ENCODE data around the gene TMPRSS13. TPM values are rescaled to one million over a fixed set of nuclear protein-coding genes. Genes with fewer than 3 reads are reported as not detected.

TMPRSS13 gene
- total and polyA plus RNA-seq, 2 experiments from 2014 or later, result not detected

DNA sequence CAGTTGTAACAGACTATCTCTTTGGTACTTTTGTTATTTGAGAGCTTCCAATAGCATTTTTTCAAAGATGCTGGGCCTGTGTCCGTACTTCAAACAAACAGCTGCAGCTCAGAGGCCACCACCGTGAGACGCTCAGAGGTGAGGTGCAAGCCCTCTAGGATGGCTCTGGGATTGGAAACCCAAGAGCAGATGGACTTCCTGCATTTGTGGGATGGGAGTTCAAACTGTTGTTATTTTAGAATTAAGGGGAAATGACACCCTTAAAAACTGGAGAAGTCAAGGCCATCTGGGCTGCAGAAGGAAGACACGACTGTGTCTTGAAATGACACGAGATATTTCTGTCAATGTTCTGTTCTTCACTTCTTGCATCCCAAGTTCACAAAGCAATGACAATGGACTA, 47.8 kb upstream of the TMPRSS13 start:
- no peak for TF ChIP-seq EZH2 (IDR thresholded peaks at IDR 0.05; ENCODE audit: insufficient read depth, poor library complexity, severe bottlenecking)
- TF ChIP-seq EZH2phosphoT487 (IDR thresholded peaks at IDR 0.05; ENCODE audit: insufficient read depth, low read depth), result no peak
- in situ Hi-C loops (cut with MboI), result no loop called here
- 49 to 53% methylated on average over 5 of the region's 5 CpGs for WGBS, 2 experiments (ENCODE audit: low coverage in 1 of 2, low lambda C conversion rate in 2 of 2, missing lambda C conversion rate in 2 of 2)

DNA sequence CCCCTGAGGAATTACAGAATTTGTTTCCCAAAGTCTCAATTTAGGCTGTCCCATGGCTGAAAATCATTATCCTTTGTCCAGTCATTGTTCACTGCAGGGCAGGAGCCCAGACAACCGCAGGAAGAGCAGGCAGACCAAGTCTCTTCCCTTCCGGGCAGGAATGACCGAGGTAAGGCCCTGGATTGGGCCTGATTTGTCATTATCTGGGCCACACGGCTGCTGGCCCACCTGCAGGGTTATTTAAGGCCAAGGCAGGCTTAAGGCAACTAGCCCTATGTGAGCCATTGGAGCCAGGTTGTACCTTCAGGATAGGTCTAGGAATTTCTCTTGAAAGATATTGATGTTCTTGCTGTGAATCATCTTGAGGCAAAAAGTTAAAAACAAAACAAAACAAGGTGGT, 47.2 kb upstream of the TMPRSS13 start:
- in situ Hi-C loops (cut with MboI), result no loop called here

More for the DNA sequence above, 47.8 kb upstream of the TMPRSS13 start:
- Histone ChIP-seq H3K9ac (no peak overlapping the region), H3K9me3 (ENCODE audit: low read depth) (no peaks in the 10 kb centered on the region), H3F3A (ENCODE audit: insufficient read depth) (no peaks in the 10 kb centered on the region), H2AFZ (no peak overlapping the region), H3K27me3 (replicated peaks; ENCODE audit: insufficient read depth) (peaks cover 7% of the 10 kb centered on the region), H3K36me3 (ENCODE audit: low read depth) (no peaks in the 10 kb centered on the region), H3K4me3 (no peak overlapping the region), H3K4me2 (ENCODE audit: unreplicated experiment) (no peak overlapping the region), H3K9me2 (ENCODE audit: insufficient read depth) (no peaks in the 10 kb centered on the region), H3K79me2 (ENCODE audit: insufficient read depth) (no peaks in the 10 kb centered on the region), H3K27ac (no peak overlapping the region), H3K4me1 (ENCODE audit: insufficient read depth) (no peaks in the 10 kb centered on the region), H4K20me1 (ENCODE audit: insufficient read depth) (no peaks in the 10 kb centered on the region)
- DNase-seq, result no peak

DNA sequence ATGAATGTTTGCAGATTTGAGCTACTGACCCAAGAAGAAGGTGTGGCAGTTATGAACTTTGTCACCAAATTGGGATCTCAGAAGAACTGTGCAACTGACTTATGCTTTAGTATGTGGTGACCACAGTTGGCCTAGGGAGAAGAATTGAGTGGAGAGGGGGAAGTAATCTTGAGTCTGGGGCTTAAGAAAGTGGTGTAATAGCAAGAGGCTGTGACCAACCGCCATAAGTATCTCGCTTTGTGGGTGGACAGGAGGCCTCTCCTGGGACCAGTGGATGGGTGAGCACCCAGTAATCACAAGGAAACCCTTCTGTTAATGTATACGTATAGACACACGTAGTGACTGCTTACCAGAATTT, 44.3 kb upstream of the TMPRSS13 start:
- Histone ChIP-seq H3K9me2 (ENCODE audit: insufficient read depth) (no peaks in the 10 kb centered on the region), H2AFZ (no peak overlapping the region), H3K9ac (no peak overlapping the region), H3K9me3 (ENCODE audit: low read depth) (no peaks in the 10 kb centered on the region), H3K36me3 (ENCODE audit: low read depth) (no peaks in the 10 kb centered on the region), H3F3A (ENCODE audit: insufficient read depth) (no peaks in the 10 kb centered on the region), H3K79me2 (ENCODE audit: insufficient read depth) (no peaks in the 10 kb centered on the region), H3K4me2 (ENCODE audit: unreplicated experiment) (no peak overlapping the region), H3K27me3 (replicated peaks; ENCODE audit: insufficient read depth) (peaks cover 3% of the 10 kb centered on the region), H3K4me3 (no peak overlapping the region), H3K27ac (no peak overlapping the region), H3K4me1 (ENCODE audit: insufficient read depth) (no peaks in the 10 kb centered on the region), H4K20me1 (ENCODE audit: insufficient read depth) (no peaks in the 10 kb centered on the region)
- DNase-seq, result no peak
- WGBS, 2 experiments (ENCODE audit: low coverage in 1 of 2, low lambda C conversion rate in 2 of 2, missing lambda C conversion rate in 2 of 2), result 75% methylated on average over 4 of the region's 4 CpGs
- TF ChIP-seq EZH2 (IDR thresholded peaks at IDR 0.05; ENCODE audit: insufficient read depth, poor library complexity, severe bottlenecking) (no peak), EZH2phosphoT487 (IDR thresholded peaks at IDR 0.05; ENCODE audit: insufficient read depth, low read depth) (no peak)
- in situ Hi-C loops (cut with MboI), result no loop called here

More for the DNA sequence above, 47.2 kb upstream of the TMPRSS13 start:
- H3K4me1 ChIP-seq (ENCODE audit: insufficient read depth), result no peaks in the 10 kb centered on the region
- no peak overlapping the region for H3K9ac ChIP-seq
- no peaks in the 10 kb centered on the region for H3F3A ChIP-seq (ENCODE audit: insufficient read depth)
- no peaks in the 10 kb centered on the region for H4K20me1 ChIP-seq (ENCODE audit: insufficient read depth)
- TF ChIP-seq EZH2 (IDR thresholded peaks at IDR 0.05; ENCODE audit: insufficient read depth, poor library complexity, severe bottlenecking) (no peak), EZH2phosphoT487 (IDR thresholded peaks at IDR 0.05; ENCODE audit: insufficient read depth, low read depth) (no peak)
- no peak overlapping the region for H3K4me2 ChIP-seq (ENCODE audit: unreplicated experiment)
- no peak overlapping the region for H3K4me3 ChIP-seq
- 42 to 43% methylated on average over 4 of the region's 4 CpGs for WGBS, 2 experiments (ENCODE audit: low coverage in 1 of 2, low lambda C conversion rate in 2 of 2, missing lambda C conversion rate in 2 of 2)
- no peak overlapping the region for H2AFZ ChIP-seq
- H3K36me3 ChIP-seq (ENCODE audit: low read depth), result no peaks in the 10 kb centered on the region
- H3K27me3 ChIP-seq (replicated peaks; ENCODE audit: insufficient read depth), result peaks cover 7% of the 10 kb centered on the region
- H3K79me2 ChIP-seq (ENCODE audit: insufficient read depth), result no peaks in the 10 kb centered on the region
- no peak for DNase-seq
- no peaks in the 10 kb centered on the region for H3K9me3 ChIP-seq (ENCODE audit: low read depth)
- no peak overlapping the region for H3K27ac ChIP-seq
- H3K9me2 ChIP-seq (ENCODE audit: insufficient read depth), result no peaks in the 10 kb centered on the region

DNA sequence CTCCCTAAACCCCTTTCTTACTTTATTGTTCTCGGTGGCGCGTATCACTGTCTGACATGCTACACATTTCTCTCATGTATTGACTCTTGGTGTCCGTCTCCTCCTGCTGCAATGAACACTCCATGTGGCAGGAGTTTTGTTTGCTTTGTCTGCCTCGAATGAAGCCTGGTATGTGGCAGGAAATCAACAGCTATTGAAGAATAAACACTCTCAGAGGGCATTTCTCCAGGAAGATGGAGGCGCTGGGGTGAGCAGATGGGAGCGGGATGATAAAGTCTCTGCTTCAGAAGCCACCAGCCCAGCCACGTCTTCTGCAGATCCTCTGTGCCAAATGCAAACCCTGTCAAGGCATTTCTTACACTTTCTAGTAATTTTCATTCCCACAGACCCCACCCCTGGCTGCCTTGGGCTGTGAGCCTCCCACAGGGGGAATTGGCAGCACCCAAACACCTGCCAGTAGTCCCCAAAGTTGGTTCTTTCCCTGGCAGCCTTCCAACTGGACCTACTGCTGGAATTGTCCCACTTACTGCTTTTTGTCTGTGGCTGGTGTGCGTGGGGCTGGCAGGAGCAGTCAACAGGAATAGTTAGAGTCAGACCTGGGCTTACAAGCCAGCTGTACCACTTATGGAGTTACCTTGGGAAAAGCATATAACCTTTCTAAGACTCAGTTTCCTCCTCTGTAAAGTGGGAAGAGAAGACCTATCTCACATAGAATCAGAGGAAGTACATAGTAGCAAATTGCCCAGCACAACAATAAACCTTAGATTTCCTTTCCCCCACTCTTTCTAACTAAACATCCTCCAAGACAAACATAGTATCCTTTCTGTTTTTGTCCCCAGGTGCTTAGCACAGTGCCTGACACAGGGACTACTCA, 43.7 kb upstream of the TMPRSS13 start:
- no peak for TF ChIP-seq EZH2phosphoT487 (IDR thresholded peaks at IDR 0.05; ENCODE audit: insufficient read depth, low read depth)
- no peak for TF ChIP-seq EZH2 (IDR thresholded peaks at IDR 0.05; ENCODE audit: insufficient read depth, poor library complexity, severe bottlenecking)

More for the DNA sequence above, 43.7 kb upstream of the TMPRSS13 start:
- Histone ChIP-seq H3K27ac (no peak overlapping the region), H3K36me3 (ENCODE audit: low read depth) (no peaks in the 10 kb centered on the region), H3K4me2 (ENCODE audit: unreplicated experiment) (no peak overlapping the region), H3K9ac (no peak overlapping the region), H3K9me3 (ENCODE audit: low read depth) (no peaks in the 10 kb centered on the region), H3F3A (ENCODE audit: insufficient read depth) (no peaks in the 10 kb centered on the region), H3K9me2 (ENCODE audit: insufficient read depth) (no peaks in the 10 kb centered on the region), H3K79me2 (ENCODE audit: insufficient read depth) (no peaks in the 10 kb centered on the region), H3K4me1 (ENCODE audit: insufficient read depth) (no peaks in the 10 kb centered on the region), H2AFZ (no peak overlapping the region), H3K27me3 (replicated peaks; ENCODE audit: insufficient read depth) (peaks cover 3% of the 10 kb centered on the region), H4K20me1 (ENCODE audit: insufficient read depth) (no peaks in the 10 kb centered on the region), H3K4me3 (no peak overlapping the region)
- no peak for DNase-seq
- in situ Hi-C loops (cut with MboI), result no loop called here
- WGBS, 2 experiments (ENCODE audit: low coverage in 1 of 2, low lambda C conversion rate in 2 of 2, missing lambda C conversion rate in 2 of 2), result 32% methylated on average over 9 of the region's 9 CpGs
